Peyer's patch (tissue), 4 donors: Measurements from ENCODE around the gene MAD1L1. TPM values are rescaled to one million over a fixed set of nuclear protein-coding genes. Genes with fewer than 3 reads are reported as not detected.

ENCODE experiments used
- DNase-seq, 3 donors: peaks; one replicate each; pipeline ENCODE4 v3.0.0-alpha.2; 2017 to 2019
- H3K27ac ChIP-seq, 4 donors: fragments of 200-600 bp; sonication (generic); one replicate each; pipeline ENCODE4 v1.5.1; 2016 to 2019
- H3K27me3 ChIP-seq, 2 donors: fragments of 200-600 bp; sonication (generic); one replicate each; pipeline ENCODE4 v1.5.1; 2019
- H3K36me3 ChIP-seq, 3 donors: fragments of 200-600 bp; sonication (generic); one replicate each; pipeline ENCODE4 v1.5.1; 2016 to 2019
- H3K4me1 ChIP-seq, 4 donors: fragments of 200-600 bp; sonication (generic); one replicate each; pipeline ENCODE4 v1.5.1; 2016 to 2019
- H3K4me3 ChIP-seq, 4 donors: fragments of 200-600 bp; sonication (generic); 1 replicate in 3 of 4; 2 replicates in 1 of 4; pipeline ENCODE4 v1.5.1; 2016 to 2019; ENCODE audit warnings: mild to moderate bottlenecking in 1 of 4
- H3K9me3 ChIP-seq, 4 donors: fragments of 200-600 bp; sonication (generic); one replicate each; pipeline ENCODE4 v1.5.1; 2016 to 2019; ENCODE audit warnings: mild to moderate bottlenecking in 1 of 4
- CTCF ChIP-seq, 6 experiments: fragments of 450-650 bp in 4 of 6; fragments of 200-600 bp in 2 of 6; sonication (generic) in 1 of 6; IDR thresholded peaks; one replicate each; pipeline ENCODE4 v1.5.1; 2017 to 2019; ENCODE audit warnings: antibody characterized with exemption in 6 of 6, mild to moderate bottlenecking in 3 of 6, moderate library complexity in 1 of 6
- POLR2A ChIP-seq, 2 donors: fragments of 450-650 bp; IDR thresholded peaks; one replicate each; pipeline ENCODE4 v1.5.1; 2017; ENCODE audit warnings: antibody characterized with exemption in 2 of 2, mild to moderate bottlenecking in 2 of 2, moderate library complexity in 2 of 2
- total RNA-seq, 4 donors: library from RNA; depleted of rRNA; stranded (reverse); fragments of >200 nt; gene quantifications; one replicate each; pipeline ENCODE4 v1.1.0, GENCODE V29; 2016

MAD1L1 gene
- total RNA-seq, 4 donors from 2014 or later, result 43.9 to 417 (median 59.1) TPM

- no peak overlapping the region for H3K27ac ChIP-seq
- TF ChIP-seq CTCF (IDR thresholded peaks at IDR 0.05), result no peak
- no peak for TF ChIP-seq POLR2A (IDR thresholded peaks at IDR 0.05)
- DNase-seq, result no peak
- H3K4me3 ChIP-seq, result no peak overlapping the region
- H3K36me3 ChIP-seq, result peaks cover 0 to 26% (median 0%) of the 10 kb centered on the region in 3 donors
- no peaks in the 10 kb centered on the region for H3K27me3 ChIP-seq
- H3K4me1 ChIP-seq, result no peaks in the 10 kb centered on the region
- H3K9me3 ChIP-seq, result peaks cover 0 to 6% (median 0%) of the 10 kb centered on the region in 4 donors
These were observed 32.7 kb downstream of the MAD1L1 start for GRCh38 chr7:2199956-2200583.

DNA sequence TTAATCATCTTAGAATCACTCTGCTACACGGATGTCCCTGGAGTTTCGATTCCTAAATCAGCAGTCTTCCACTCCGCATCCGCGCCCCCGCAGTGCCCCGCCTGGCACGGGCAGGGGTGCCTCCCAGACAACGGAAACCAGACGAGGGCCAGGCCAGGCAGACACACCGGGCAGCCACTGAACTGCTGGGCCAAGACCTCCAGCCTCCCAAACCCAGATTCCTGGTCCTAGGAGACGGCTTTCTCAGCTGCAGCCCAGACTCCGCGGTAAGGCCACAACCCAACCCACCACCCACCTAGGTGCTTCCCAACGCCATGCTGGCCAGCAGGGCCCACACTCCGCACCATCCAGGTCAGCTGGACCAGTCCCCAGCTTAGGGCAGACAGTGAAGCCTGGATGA, 33.2 kb downstream of the MAD1L1 start:
- Histone ChIP-seq H3K36me3 (peaks cover 0 to 26% (median 0%) of the 10 kb centered on the region in 3 donors), H3K4me3 (no peak overlapping the region), H3K27me3 (no peaks in the 10 kb centered on the region), H3K4me1 (no peaks in the 10 kb centered on the region), H3K27ac (no peak overlapping the region), H3K9me3 (peaks cover 0 to 6% (median 0%) of the 10 kb centered on the region in 4 donors)
- no peak for DNase-seq
- TF ChIP-seq CTCF (IDR thresholded peaks at IDR 0.05) (no peak), POLR2A (IDR thresholded peaks at IDR 0.05) (no peak)

- H3K36me3 ChIP-seq, result peaks cover 0 to 26% (median 0%) of the 10 kb centered on the region in 3 donors
These were observed 34.0 kb downstream of the MAD1L1 start for GRCh38 chr7:2198760-2199159.

GRCh38 chr7:2198206-2198605, 34.5 kb downstream of the MAD1L1 start:
- Histone ChIP-seq H3K27me3 (no peaks in the 10 kb centered on the region), H3K27ac (no peak overlapping the region), H3K9me3 (peaks cover 0 to 6% (median 0%) of the 10 kb centered on the region in 4 donors), H3K36me3 (peaks cover 0 to 26% (median 0%) of the 10 kb centered on the region in 3 donors), H3K4me3 (no peak overlapping the region), H3K4me1 (no peaks in the 10 kb centered on the region)
- TF ChIP-seq CTCF (IDR thresholded peaks at IDR 0.05) (no peak), POLR2A (IDR thresholded peaks at IDR 0.05) (no peak)
- no peak for DNase-seq

More at GRCh38 chr7:2198760-2199159, 34.0 kb downstream of the MAD1L1 start:
- DNase-seq, result no peak
- no peak for TF ChIP-seq CTCF (IDR thresholded peaks at IDR 0.05)
- TF ChIP-seq POLR2A (IDR thresholded peaks at IDR 0.05), result no peak
- Histone ChIP-seq H3K4me1 (no peaks in the 10 kb centered on the region), H3K27ac (no peak overlapping the region), H3K9me3 (peaks cover 0 to 6% (median 0%) of the 10 kb centered on the region in 4 donors), H3K4me3 (no peak overlapping the region), H3K27me3 (no peaks in the 10 kb centered on the region)

- H3K9me3 ChIP-seq, result peaks cover 0 to 6% (median 0%) of the 10 kb centered on the region in 4 donors
- H3K27ac ChIP-seq, result no peak overlapping the region
- H3K4me3 ChIP-seq, result no peak overlapping the region
- no peaks in the 10 kb centered on the region for H3K4me1 ChIP-seq
- H3K36me3 ChIP-seq, result peaks cover 0 to 26% (median 0%) of the 10 kb centered on the region in 3 donors
- no peaks in the 10 kb centered on the region for H3K27me3 ChIP-seq
- DNase-seq, result no peak
- no peak for TF ChIP-seq CTCF (IDR thresholded peaks at IDR 0.05)
- no peak for TF ChIP-seq POLR2A (IDR thresholded peaks at IDR 0.05)
These were observed 35.1 kb downstream of the MAD1L1 start for GRCh38 chr7:2197436-2198155.
